HG02852 (cell line): Measurements from ENCODE around the gene CYP1A2.
"Not testable (repeated sequence)": the region's sequence is repeated elsewhere in the genome, so short reads cannot be mapped to it uniquely, and the experiment has no call there.

Experiments
- ATAC-seq: cut with Tn5 transposase; IDR thresholded peaks from one replicate; pipeline ENCODE4 v1.9.1; 2021; ENCODE audit warnings: mild to moderate bottlenecking, moderate library complexity; ENCODE audit not compliant: unreplicated experiment

Gene CYP1A2

GRCh38 chr15:74733269-74733668 is 15.4 kb upstream of the CYP1A2 start:
- ATAC-seq = no peak

- ATAC-seq = no peak
Observed at GRCh38 chr15:74735305-74735704, 13.3 kb upstream of the CYP1A2 start.

- ATAC-seq = not testable (repeated sequence)
Observed at GRCh38 chr15:74738239-74738638, 10.4 kb upstream of the CYP1A2 start.

GRCh38 chr15:74742422-74742821 is 6.2 kb upstream of the CYP1A2 start:
- ATAC-seq = no peak

GRCh38 chr15:74746389-74746788 is 2.3 kb upstream of the CYP1A2 start:
- ATAC-seq = no peak

- ATAC-seq = no peak
Observed at GRCh38 chr15:74749832-74750231, 1.2 kb downstream of the CYP1A2 start.

GRCh38 chr15:74750751-74751150 is 2.1 kb downstream of the CYP1A2 start:
- ATAC-seq = no peak

- ATAC-seq = no peak
Observed at GRCh38 chr15:74752011-74752410, 3.4 kb downstream of the CYP1A2 start.

- no peak for ATAC-seq
Observed at GRCh38 chr15:74752531-74752930, 3.9 kb downstream of the CYP1A2 start.

GRCh38 chr15:74754593-74755215 is 6.1 kb downstream of the CYP1A2 start:
- ATAC-seq = no peak

- ATAC-seq = no peak
Observed at GRCh38 chr15:74758736-74759135, 10.1 kb downstream of the CYP1A2 start.

- no peak for ATAC-seq
Observed at GRCh38 chr15:74762791-74763150, 14.1 kb downstream of the CYP1A2 start.

- no peak for ATAC-seq
Observed at GRCh38 chr15:74763416-74763815, 14.8 kb downstream of the CYP1A2 start.

- ATAC-seq = no peak
Observed at GRCh38 chr15:74767167-74768098, 18.8 kb downstream of the CYP1A2 start.

GRCh38 chr15:74768099-74768770 is 19.6 kb downstream of the CYP1A2 start:
- ATAC-seq = no peak

- ATAC-seq = no peak
Observed at GRCh38 chr15:74768771-74769342, 20.2 kb downstream of the CYP1A2 start.

GRCh38 chr15:74769463-74770025 is 20.9 kb downstream of the CYP1A2 start:
- no peak for ATAC-seq

- no peak for ATAC-seq
Observed at GRCh38 chr15:74770211-74770903, 21.7 kb downstream of the CYP1A2 start.

- no peak for ATAC-seq
Observed at GRCh38 chr15:74773329-74773728, 24.7 kb downstream of the CYP1A2 start.

- ATAC-seq = no peak
Observed at GRCh38 chr15:74773731-74774252, 25.1 kb downstream of the CYP1A2 start.
